RWPE1 (cell line): Measurements from ENCODE around the gene AXL.

Experiments
- CTCF ChIA-PET: fragments of 350-600 bp; sonication (Branson Sonifier 250); formaldehyde crosslinking; extraction: SDS; loops from one replicate; lab custom pipeline; 2021; lab: Yijun Ruan, JAX
- POLR2A ChIA-PET: fragments of 400-600 bp; formaldehyde crosslinking; extraction: SDS; loops from one replicate; lab custom pipeline; 2020; ENCODE audit warnings: antibody characterized with exemption; ENCODE audit not compliant: low non-redundant PET; lab: Yijun Ruan, JAX
- DNase-seq: peaks from one replicate; pipeline ENCODE4 v3.0.0; 2012; ENCODE audit warnings: low spot score
- H3K27ac ChIP-seq: fragments of 450-650 bp; 2 replicates; pipeline ENCODE4 v1.5.1; 2017
- CTCF ChIP-seq: fragments of 450-650 bp; conservative IDR thresholded peaks from 2 replicates; pipeline ENCODE4 v1.5.1; 2017; ENCODE audit warnings: low read depth, mild to moderate bottlenecking

Gene AXL

DNA sequence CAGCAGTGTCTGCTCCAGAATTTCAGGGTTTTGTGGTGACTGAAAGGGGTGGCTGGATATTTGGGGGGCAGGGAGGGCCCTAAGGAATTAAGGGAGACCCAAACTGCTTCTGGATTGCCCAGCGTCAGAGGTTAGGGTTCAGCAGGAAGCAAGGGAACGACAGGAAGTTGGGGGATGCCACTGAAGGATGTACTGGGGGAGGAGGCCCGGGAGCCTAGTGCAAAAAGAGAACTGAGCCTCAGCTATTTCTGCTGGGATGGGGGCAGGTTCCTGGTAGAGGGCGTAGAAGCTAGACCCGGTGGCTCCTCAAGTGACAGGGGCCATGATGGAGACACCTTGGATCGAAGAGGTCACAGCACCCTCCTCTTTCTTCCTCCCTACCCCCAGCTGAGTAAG, 24.9 kb upstream of the AXL start:
- no peak overlapping the region for H3K27ac ChIP-seq
- ChIA-PET POLR2A (no interaction called here), CTCF (interaction anchor here (0.8 kb wide), 1 partner anchor 10 kb away, joined by 3 read pairs; no protein-coding TSS in a partner anchor)
- no peak for TF ChIP-seq CTCF
- no peak for DNase-seq

DNA sequence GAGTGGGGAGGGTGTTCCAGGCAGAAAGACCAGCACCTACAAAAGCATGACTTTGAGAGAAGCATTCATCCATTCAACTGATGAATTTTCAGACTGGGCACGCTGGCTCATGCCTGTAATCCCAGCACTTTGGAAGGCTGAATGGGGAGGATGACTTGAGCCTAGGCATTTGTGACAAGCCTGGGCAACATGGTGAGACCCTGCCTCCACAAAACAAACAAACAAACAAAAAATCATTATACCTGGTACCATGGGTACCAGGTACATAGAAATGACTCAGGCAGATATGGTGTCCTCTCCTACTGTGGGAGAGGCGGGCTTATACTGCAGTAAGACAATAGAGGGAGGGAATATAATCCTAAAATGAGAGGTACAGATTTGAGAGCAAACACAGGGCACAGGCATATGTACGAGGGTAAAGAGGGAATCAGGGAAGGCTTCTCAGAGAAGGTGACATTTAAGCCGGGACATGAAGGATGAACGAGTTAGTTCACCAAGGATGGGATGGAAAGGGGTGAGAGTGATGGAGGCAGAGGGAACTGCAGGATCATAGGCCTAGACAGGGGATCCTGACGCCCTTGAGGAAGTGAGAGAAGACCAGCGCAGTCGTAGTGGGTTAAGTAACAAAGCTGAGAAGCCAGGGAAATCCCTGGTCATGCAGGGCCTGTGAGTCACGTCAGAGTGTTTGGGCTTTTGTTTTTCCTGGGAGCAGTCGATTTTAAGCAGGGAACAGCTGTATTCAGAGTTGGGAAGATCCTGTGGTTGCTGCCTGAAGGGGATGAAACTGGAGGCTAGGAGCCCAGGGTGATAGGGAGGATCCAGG, 23.1 kb upstream of the AXL start:
- POLR2A ChIA-PET: no interaction called here

GRCh38 chr19:41198559-41198958, 20.5 kb upstream of the AXL start:
- no peak overlapping the region for H3K27ac ChIP-seq
- ChIA-PET POLR2A (no interaction called here), CTCF (no interaction called here)
- TF ChIP-seq CTCF: no peak
- DNase-seq: no peak

More for the DNA sequence above, 23.1 kb upstream of the AXL start:
- peak; percentile 34 for DNase-seq
- TF ChIP-seq CTCF: no peak
- peak overlapping the region; percentile 34 for H3K27ac ChIP-seq
- CTCF ChIA-PET: interaction anchor here (0.7 kb wide), 1 partner anchor 67 kb away, joined by 3 read pairs; no protein-coding TSS in a partner anchor

DNA sequence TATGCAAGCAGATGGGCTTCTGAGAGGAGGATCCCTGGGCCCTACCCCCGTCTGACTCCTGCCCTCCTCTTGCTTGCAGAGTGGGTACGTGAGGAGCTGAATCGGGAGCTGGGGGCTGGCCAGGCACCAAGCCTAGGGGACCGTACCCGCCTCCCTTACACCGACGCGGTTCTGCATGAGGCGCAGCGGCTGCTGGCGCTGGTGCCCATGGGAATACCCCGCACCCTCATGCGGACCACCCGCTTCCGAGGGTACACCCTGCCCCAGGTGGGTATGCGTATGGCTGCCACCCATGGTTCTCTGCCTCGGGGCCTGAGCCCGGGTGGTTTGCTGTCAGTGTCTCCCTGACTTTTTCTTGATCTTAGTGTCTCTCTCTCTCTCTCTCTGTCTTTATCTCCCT, 15.7 kb upstream of the AXL start:
- H3K27ac ChIP-seq: no peak overlapping the region
- TF ChIP-seq CTCF: no peak
- ChIA-PET CTCF (interaction anchor here (1.5 to 4.1 kb wide), 3 partner anchors 57 to 149 kb away, joined by 4 to 41 read pairs (median 6); partner anchors contain the start of genes HNRNPUL1 and TGFB1), POLR2A (interaction anchor here (1.3 kb wide), 1 partner anchor 21 kb away, joined by 4 read pairs; no protein-coding TSS in a partner anchor)
- DNase-seq: no peak

DNA sequence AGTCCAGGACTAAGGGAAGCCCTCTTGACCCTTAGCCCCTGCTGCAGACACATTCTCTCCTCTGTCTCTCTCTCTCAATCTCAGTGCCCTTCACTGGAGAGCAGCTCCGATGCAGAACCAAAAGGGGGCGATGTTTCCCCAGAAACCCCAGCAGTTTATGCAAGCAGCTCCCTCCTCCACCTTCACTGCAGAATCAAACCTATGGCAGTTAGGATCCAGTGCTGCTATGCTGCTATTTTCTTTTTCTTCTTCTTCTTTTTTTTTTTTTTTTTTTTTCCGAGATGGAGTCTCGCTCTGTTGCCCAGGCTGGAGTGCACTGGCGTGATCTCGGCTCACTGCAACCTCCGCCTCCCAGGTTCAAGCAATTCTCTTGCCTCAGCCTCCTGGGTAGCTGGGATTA, 14.7 kb upstream of the AXL start:
- DNase-seq: peak; percentile 72
- H3K27ac ChIP-seq: peak overlapping the region; percentile 29; the same call in 1 of the 2 replicates
- TF ChIP-seq CTCF: peak; percentile 93
- ChIA-PET POLR2A (interaction anchor here (0.7 to 0.9 kb wide), 3 partner anchors 20 to 59 kb away, joined by 3 to 12 read pairs (median 3); no protein-coding TSS in a partner anchor), CTCF (interaction anchor here (0.6 to 4.1 kb wide), 14 partner anchors 11 to 589 kb away, joined by 3 to 41 read pairs (median 4); partner anchors contain the start of genes AXL, HNRNPUL1 and TGFB1)

DNA sequence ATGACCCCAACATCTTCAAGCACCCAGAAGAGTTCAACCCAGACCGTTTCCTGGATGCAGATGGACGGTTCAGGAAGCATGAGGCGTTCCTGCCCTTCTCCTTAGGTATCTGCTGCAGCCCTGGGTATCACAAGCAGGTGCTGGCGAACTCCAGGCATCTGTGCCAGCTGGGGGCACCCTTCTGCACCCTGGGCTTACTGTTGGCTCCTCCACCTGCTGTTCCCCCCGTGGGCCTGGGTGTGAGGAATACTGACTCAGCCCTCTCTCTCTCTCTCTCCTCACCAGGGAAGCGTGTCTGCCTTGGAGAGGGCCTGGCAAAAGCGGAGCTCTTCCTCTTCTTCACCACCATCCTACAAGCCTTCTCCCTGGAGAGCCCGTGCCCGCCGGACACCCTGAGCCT, 13.0 kb upstream of the AXL start:
- no peak for DNase-seq
- ChIA-PET POLR2A (no interaction called here), CTCF (no interaction called here)
- peak overlapping the region; percentile 7; the same call in 1 of the 2 replicates for H3K27ac ChIP-seq
- TF ChIP-seq CTCF: no peak
